Neuronal stem cell (in vitro differentiated cells): ENCODE data around the gene CC2D1A.
A peak's percentile ranks its signal among the peaks of the same experiment; 100 is the strongest.

ENCODE experiments used
- DNase-seq: peaks from one replicate; pipeline ENCODE4 v3.0.0-alpha.2; 2013; ENCODE audit warnings: low spot score
- H2AFZ ChIP-seq: one replicate; pipeline ENCODE4 v1.6.1; 2013; ENCODE audit warnings: mild to moderate bottlenecking, low read length, inconsistent platforms
- H2AK5ac ChIP-seq: 2 replicates; pipeline ENCODE4 v1.6.1; 2013; ENCODE audit warnings: low read depth, mild to moderate bottlenecking, inconsistent platforms, low read length, moderate library complexity, mixed read lengths
- H2BK120ac ChIP-seq: 2 replicates; pipeline ENCODE4 v1.6.1; 2013; ENCODE audit warnings: low read depth, mild to moderate bottlenecking, inconsistent platforms, low read length, moderate library complexity, mixed read lengths
- H2BK12ac ChIP-seq: one replicate; pipeline ENCODE4 v1.6.1; 2013; ENCODE audit warnings: low read length, inconsistent platforms
- H2BK15ac ChIP-seq: 2 replicates; pipeline ENCODE4 v1.6.1; 2013; ENCODE audit warnings: mild to moderate bottlenecking, low read length, inconsistent platforms, mixed read lengths
- H2BK5ac ChIP-seq: one replicate; pipeline ENCODE4 v1.6.1; 2013; ENCODE audit warnings: inconsistent platforms, mild to moderate bottlenecking, low read length, moderate library complexity
- H3K14ac ChIP-seq: one replicate; pipeline ENCODE4 v1.6.1; 2013; ENCODE audit warnings: low read length, inconsistent platforms
- H3K18ac ChIP-seq: 2 replicates; pipeline ENCODE4 v1.6.1; 2013; ENCODE audit warnings: low read length, inconsistent platforms
- H3K23ac ChIP-seq: 2 replicates; pipeline ENCODE4 v1.6.1; 2013; ENCODE audit warnings: low read depth, mild to moderate bottlenecking, mixed read lengths, low read length, inconsistent platforms; ENCODE audit not compliant: poor library complexity
- H3K27ac ChIP-seq: replicated peaks from 3 replicates; pipeline ENCODE4 v1.5.1; 2013; ENCODE audit warnings: low read length, inconsistent platforms
- H3K27me3 ChIP-seq, 3 experiments: 2 replicates each; pipeline ENCODE4 v1.6.1; 2013; ENCODE audit warnings: low read length in 3 of 3, mild to moderate bottlenecking in 2 of 3, inconsistent platforms in 1 of 3, low read depth in 1 of 3, mixed read lengths in 1 of 3, moderate library complexity in 1 of 3; ENCODE audit not compliant: control insufficient read depth in 3 of 3, insufficient read depth in 3 of 3
- H3K36me3 ChIP-seq, 2 donors: replicated peaks in 1 of 2; 2 replicates each; pipeline ENCODE4 v1.6.1; 2013; ENCODE audit warnings: low read length in 2 of 2; ENCODE audit not compliant: control insufficient read depth in 2 of 2, insufficient read depth in 2 of 2
- H3K4ac ChIP-seq: 2 replicates; pipeline ENCODE4 v1.6.1; 2013; ENCODE audit warnings: inconsistent platforms, mild to moderate bottlenecking, low read length, moderate library complexity
- H3K4me1 ChIP-seq, 2 donors: 1 replicate in 1 of 2; 2 replicates in 1 of 2; pipeline ENCODE4 v1.6.1; 2013; ENCODE audit warnings: low read length in 2 of 2, low read depth in 1 of 2; ENCODE audit not compliant: control insufficient read depth in 2 of 2, insufficient read depth in 1 of 2
- H3K4me2 ChIP-seq: one replicate; pipeline ENCODE4 v1.6.1; 2013; ENCODE audit warnings: mild to moderate bottlenecking, low read length, inconsistent platforms; ENCODE audit not compliant: insufficient read depth, poor library complexity, severe bottlenecking
- H3K4me3 ChIP-seq, 2 donors: 2 replicates each; pipeline ENCODE4 v1.5.1; 2013; ENCODE audit warnings: low read length in 2 of 2, mild to moderate bottlenecking in 2 of 2, inconsistent platforms in 1 of 2, moderate library complexity in 1 of 2
- H3K79me1 ChIP-seq: one replicate; pipeline ENCODE4 v1.6.1; 2013; ENCODE audit warnings: low read depth, mild to moderate bottlenecking, inconsistent platforms, low read length, moderate library complexity
- H3K9ac ChIP-seq: one replicate; pipeline ENCODE4 v1.6.1; 2013; ENCODE audit warnings: mild to moderate bottlenecking, low read depth, low read length, inconsistent platforms; ENCODE audit not compliant: poor library complexity
- H3K9me3 ChIP-seq, 2 donors: replicated peaks in 1 of 2; 2 replicates each; pipeline versions ENCODE3 to v1.6.1; 2013; ENCODE audit warnings: low read length in 2 of 2, mild to moderate bottlenecking in 2 of 2, inconsistent platforms in 1 of 2, low read depth in 1 of 2, mixed read lengths in 1 of 2, moderate library complexity in 1 of 2; ENCODE audit not compliant: control insufficient read depth in 2 of 2, insufficient read depth in 1 of 2
- H4K8ac ChIP-seq: one replicate; pipeline ENCODE4 v1.6.1; 2013; ENCODE audit warnings: low read depth, mild to moderate bottlenecking, inconsistent platforms, low read length, moderate library complexity
- H4K91ac ChIP-seq: one replicate; pipeline ENCODE4 v1.6.1; 2013; ENCODE audit warnings: low read length, low read depth, mild to moderate bottlenecking, inconsistent platforms; ENCODE audit not compliant: poor library complexity
- WGBS, 2 donors: extraction: QIAGEN DNeasy Blood & Tissue Kit; methylation state at CpG; one replicate each; pipeline ENCODE4 v1.1.7; 2013; ENCODE audit warnings: missing lambda C conversion rate in 2 of 2, mixed read lengths in 1 of 2; ENCODE audit not compliant: insufficient read length in 2 of 2, insufficient replicate concordance in 1 of 2; ENCODE audit errors: extremely low coverage in 2 of 2; 5-methylcytosine and 5-hydroxymethylcytosine counted together

Gene CC2D1A

DNA sequence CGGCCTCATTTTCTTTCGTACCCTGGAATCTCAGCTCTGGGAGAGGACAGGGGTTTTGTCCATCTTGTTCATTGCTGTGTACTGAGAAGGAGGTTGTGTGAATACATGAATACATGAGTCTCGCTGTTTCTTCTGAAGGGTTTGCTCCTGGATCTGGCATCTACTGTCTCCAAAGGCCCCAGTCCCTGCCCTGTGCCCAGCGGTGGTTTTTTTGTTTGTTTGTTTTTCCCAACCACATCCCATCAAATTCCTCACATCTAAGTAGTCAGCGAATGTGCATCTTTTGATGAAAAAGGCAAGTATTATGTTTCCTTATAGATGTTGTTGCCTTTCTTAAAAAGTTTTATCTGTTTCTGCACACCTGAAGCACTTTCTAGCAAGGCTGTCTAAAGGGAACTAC is 58.8 kb downstream of the CC2D1A start:
- H3K18ac ChIP-seq = no peak overlapping the region
- peaks cover 42 to 65% of the 10 kb centered on the region in 2 donors for H3K36me3 ChIP-seq
- DNase-seq = no peak
- H4K8ac ChIP-seq = no peak overlapping the region
- no peak overlapping the region for H2BK15ac ChIP-seq
- no peak overlapping the region for H3K14ac ChIP-seq
- H2BK5ac ChIP-seq = no peak overlapping the region
- no peak overlapping the region for H3K23ac ChIP-seq
- no peak overlapping the region for H3K4me2 ChIP-seq
- H3K79me1 ChIP-seq = peaks cover 7% of the 10 kb centered on the region
- H2AK5ac ChIP-seq = no peak overlapping the region
- peaks cover 0 to 4% (median 0%) of the 10 kb centered on the region in 3 experiments for H3K27me3 ChIP-seq
- WGBS, 2 donors = no CpG with 5 or more reads among the region's 5 CpGs
- H2BK12ac ChIP-seq = no peak overlapping the region
- no peaks in the 10 kb centered on the region for H3K9me3 ChIP-seq
- no peak overlapping the region for H3K27ac ChIP-seq
- H3K4me1 ChIP-seq = peaks cover 0 to 9% of the 10 kb centered on the region in 2 donors
- no peak overlapping the region for H2AFZ ChIP-seq
- H2BK120ac ChIP-seq = no peak overlapping the region
- H3K4me3 ChIP-seq = no peak overlapping the region
- no peak overlapping the region for H4K91ac ChIP-seq
- no peak overlapping the region for H3K4ac ChIP-seq
- no peak overlapping the region for H3K9ac ChIP-seq

DNA sequence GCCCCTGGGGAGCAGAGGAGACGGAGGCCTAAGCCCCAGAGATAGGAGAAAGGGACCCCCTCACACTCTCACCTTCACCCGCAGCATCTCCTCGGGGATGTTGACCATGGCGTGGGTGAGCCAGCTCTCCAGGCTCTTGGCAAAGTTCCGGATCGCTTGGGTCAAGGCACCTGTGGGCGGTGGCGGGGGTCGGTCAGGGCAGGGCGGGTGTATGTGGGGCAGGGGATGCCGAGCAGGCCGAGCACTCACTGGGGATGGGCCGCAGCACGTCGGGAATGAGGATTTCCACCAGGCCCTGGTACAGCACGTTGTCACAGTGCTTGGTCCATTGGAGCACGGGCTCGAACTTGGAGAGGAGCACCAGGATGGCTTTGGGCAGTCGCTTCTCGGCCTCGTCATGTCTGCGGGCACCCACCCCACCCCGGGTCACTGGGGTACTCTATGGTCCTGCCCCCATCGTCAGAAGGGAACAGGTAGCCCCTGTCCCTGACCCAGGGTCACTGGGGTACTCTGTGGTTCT is 59.4 kb downstream of the CC2D1A start:
- no peak overlapping the region for H2BK12ac ChIP-seq
- no peak overlapping the region for H3K4ac ChIP-seq
- no peak overlapping the region for H3K23ac ChIP-seq
- no peak overlapping the region for H4K91ac ChIP-seq
- H3K27me3 ChIP-seq = peaks cover 0 to 4% (median 0%) of the 10 kb centered on the region in 3 experiments
- H3K14ac ChIP-seq = no peak overlapping the region
- no peak overlapping the region for H3K9ac ChIP-seq
- H3K9me3 ChIP-seq = no peaks in the 10 kb centered on the region
- peak overlapping the region; percentile 53 for H2BK5ac ChIP-seq
- H3K4me3 ChIP-seq = no peak overlapping the region
- no peak overlapping the region for H2BK15ac ChIP-seq
- no peak for DNase-seq
- no peak overlapping the region for H2AFZ ChIP-seq
- H3K36me3 ChIP-seq = peaks cover 40 to 65% of the 10 kb centered on the region in 2 donors
- no peak overlapping the region for H2BK120ac ChIP-seq
- WGBS, 2 donors = no CpG with 5 or more reads among the region's 24 CpGs
- H2AK5ac ChIP-seq = no peak overlapping the region
- peaks cover 7% of the 10 kb centered on the region for H3K79me1 ChIP-seq
- no peak overlapping the region for H3K4me2 ChIP-seq
- no peak overlapping the region for H3K18ac ChIP-seq
- no peak overlapping the region for H4K8ac ChIP-seq
- H3K27ac ChIP-seq = no peak overlapping the region
- H3K4me1 ChIP-seq = peaks cover 0 to 9% of the 10 kb centered on the region in 2 donors

DNA sequence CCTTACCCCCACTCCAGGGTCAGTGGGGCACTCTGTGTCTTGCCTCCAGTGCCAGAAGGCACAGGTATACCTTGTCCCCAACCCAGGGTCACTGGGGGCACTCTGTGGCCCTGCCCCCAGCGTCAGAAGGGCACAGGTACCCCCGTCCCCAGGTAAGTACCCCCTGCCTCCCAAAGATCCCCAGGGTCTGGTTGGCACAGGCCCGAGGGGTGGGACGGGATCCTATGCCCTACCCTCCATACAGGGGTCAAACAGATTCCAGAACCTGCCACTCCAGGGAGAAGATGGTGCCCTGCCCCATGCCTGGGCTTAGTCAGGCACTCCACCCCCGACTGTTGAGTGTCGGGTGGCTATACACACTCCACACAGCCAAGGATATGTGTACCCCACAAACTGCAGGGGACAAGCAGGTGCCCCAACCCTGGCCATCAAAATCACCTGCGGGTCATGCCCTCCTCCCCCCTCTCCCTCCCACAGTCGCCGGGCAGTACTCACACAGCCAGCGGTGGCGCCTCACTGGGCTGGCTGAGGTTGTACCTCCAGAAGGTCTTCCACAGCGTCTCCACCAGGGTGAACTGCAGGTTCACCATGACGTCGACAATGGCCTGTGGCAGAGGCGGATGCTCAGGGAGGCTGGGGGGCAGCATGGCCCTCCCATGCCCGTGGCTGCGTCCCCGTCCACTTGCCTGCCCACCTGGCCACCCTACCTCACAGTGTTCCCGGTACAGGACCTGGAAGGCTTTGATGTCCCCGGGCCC is 60.1 kb downstream of the CC2D1A start:
- Histone ChIP-seq H3K36me3 (peaks cover 34 to 59% of the 10 kb centered on the region in 2 donors), H3K4me3 (no peak overlapping the region), H3K27me3 (peaks cover 0 to 4% (median 0%) of the 10 kb centered on the region in 3 experiments), H2AK5ac (peak overlapping the region; percentile 52), H3K4ac (no peak overlapping the region), H3K9me3 (no peaks in the 10 kb centered on the region), H4K91ac (no peak overlapping the region), H4K8ac (no peak overlapping the region), H2AFZ (no peak overlapping the region), H2BK5ac (peak overlapping the region; percentile 53), H3K4me1 (peaks cover 0 to 9% of the 10 kb centered on the region in 2 donors), H3K23ac (peak overlapping the region; percentile 85), H2BK120ac (no peak overlapping the region), H3K4me2 (peak overlapping the region; percentile 2), H3K27ac (no peak overlapping the region), H2BK12ac (no peak overlapping the region), H2BK15ac (no peak overlapping the region), H3K79me1 (peaks cover 7% of the 10 kb centered on the region), H3K9ac (peak overlapping the region; percentile 72), H3K14ac (peak overlapping the region; percentile 47), H3K18ac (no peak overlapping the region)
- WGBS, 2 donors = no CpG with 5 or more reads among the region's 20 CpGs
- DNase-seq = no peak

DNA sequence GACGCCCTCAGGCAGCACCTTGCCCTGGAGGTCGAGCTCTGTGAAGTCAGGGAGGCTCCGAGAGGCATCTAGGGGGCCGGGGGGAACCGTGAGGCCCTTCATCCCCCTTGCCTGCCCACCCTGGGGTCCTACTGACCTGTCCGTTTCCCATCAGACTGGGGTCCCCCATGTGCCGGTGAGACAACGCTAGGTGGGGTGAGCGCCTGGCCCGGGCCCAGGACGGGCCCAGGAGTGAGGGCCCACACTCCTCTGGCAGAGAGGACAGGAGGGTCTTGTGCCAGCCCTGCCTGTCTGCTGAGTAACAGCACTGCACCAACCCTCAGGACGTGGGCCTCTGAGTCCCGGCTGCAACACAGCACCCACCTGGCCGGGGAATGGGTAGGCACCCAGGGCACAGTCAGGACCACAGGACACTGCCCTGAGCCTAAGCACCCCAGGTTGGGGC is 60.7 kb downstream of the CC2D1A start:
- peak overlapping the region; percentile 66 for H3K4ac ChIP-seq
- no peak overlapping the region for H2BK12ac ChIP-seq
- H3K14ac ChIP-seq = peak overlapping the region; percentile 47
- no peak overlapping the region for H3K27ac ChIP-seq
- H2BK15ac ChIP-seq = no peak overlapping the region
- H3K23ac ChIP-seq = peak overlapping the region; percentile 85
- no peak overlapping the region for H3K4me3 ChIP-seq
- DNase-seq = no peak
- peaks cover 0 to 4% (median 0%) of the 10 kb centered on the region in 3 experiments for H3K27me3 ChIP-seq
- H4K8ac ChIP-seq = no peak overlapping the region
- H3K9ac ChIP-seq = no peak overlapping the region
- H3K4me1 ChIP-seq = peaks cover 0 to 7% of the 10 kb centered on the region in 2 donors
- peak overlapping the region; percentile 52 for H2AK5ac ChIP-seq
- H2AFZ ChIP-seq = no peak overlapping the region
- peaks cover 36 to 57% of the 10 kb centered on the region in 2 donors for H3K36me3 ChIP-seq
- no CpG with 5 or more reads among the region's 14 CpGs for WGBS, 2 donors
- no peak overlapping the region for H4K91ac ChIP-seq
- peak overlapping the region; percentile 2 for H3K4me2 ChIP-seq
- H3K79me1 ChIP-seq = peaks cover 7% of the 10 kb centered on the region
- H2BK5ac ChIP-seq = no peak overlapping the region
- no peak overlapping the region for H3K18ac ChIP-seq
- no peak overlapping the region for H2BK120ac ChIP-seq
- no peaks in the 10 kb centered on the region for H3K9me3 ChIP-seq
